ENCODE measurements around the gene RIT2.

- TF ChIP-seq CTCF (IDR thresholded peaks at IDR 0.05) (no peak), POLR2A (IDR thresholded peaks at IDR 0.05) (no peak)
Measured at GRCh38 chr18:42807887-42808286, 307.6 kb downstream of the RIT2 start.
